Neuronal stem cell (in vitro differentiated cells): ENCODE data around the gene APOBEC3F.
A peak's percentile ranks its signal among the peaks of the same experiment; 100 is the strongest.
"Not testable (repeated sequence)": the region's sequence is repeated elsewhere in the genome, so short reads cannot be mapped to it uniquely, and the experiment has no call there.

Experiments used
- DNase-seq: peaks from one replicate; pipeline ENCODE4 v3.0.0-alpha.2; 2013; ENCODE audit warnings: low spot score
- H2AFZ ChIP-seq: one replicate; pipeline ENCODE4 v1.6.1; 2013; ENCODE audit warnings: mild to moderate bottlenecking, low read length, inconsistent platforms
- H2AK5ac ChIP-seq: 2 replicates; pipeline ENCODE4 v1.6.1; 2013; ENCODE audit warnings: low read depth, mild to moderate bottlenecking, inconsistent platforms, low read length, moderate library complexity, mixed read lengths
- H2BK120ac ChIP-seq: 2 replicates; pipeline ENCODE4 v1.6.1; 2013; ENCODE audit warnings: low read depth, mild to moderate bottlenecking, inconsistent platforms, low read length, moderate library complexity, mixed read lengths
- H2BK12ac ChIP-seq: one replicate; pipeline ENCODE4 v1.6.1; 2013; ENCODE audit warnings: low read length, inconsistent platforms
- H2BK15ac ChIP-seq: 2 replicates; pipeline ENCODE4 v1.6.1; 2013; ENCODE audit warnings: mild to moderate bottlenecking, low read length, inconsistent platforms, mixed read lengths
- H2BK5ac ChIP-seq: one replicate; pipeline ENCODE4 v1.6.1; 2013; ENCODE audit warnings: inconsistent platforms, mild to moderate bottlenecking, low read length, moderate library complexity
- H3K14ac ChIP-seq: one replicate; pipeline ENCODE4 v1.6.1; 2013; ENCODE audit warnings: low read length, inconsistent platforms
- H3K18ac ChIP-seq: 2 replicates; pipeline ENCODE4 v1.6.1; 2013; ENCODE audit warnings: low read length, inconsistent platforms
- H3K23ac ChIP-seq: 2 replicates; pipeline ENCODE4 v1.6.1; 2013; ENCODE audit warnings: low read depth, mild to moderate bottlenecking, mixed read lengths, low read length, inconsistent platforms; ENCODE audit not compliant: poor library complexity
- H3K27ac ChIP-seq: replicated peaks from 3 replicates; pipeline ENCODE4 v1.5.1; 2013; ENCODE audit warnings: low read length, inconsistent platforms
- H3K27me3 ChIP-seq, 3 experiments: 2 replicates each; pipeline ENCODE4 v1.6.1; 2013; ENCODE audit warnings: low read length in 3 of 3, mild to moderate bottlenecking in 2 of 3, inconsistent platforms in 1 of 3, low read depth in 1 of 3, mixed read lengths in 1 of 3, moderate library complexity in 1 of 3; ENCODE audit not compliant: control insufficient read depth in 3 of 3, insufficient read depth in 3 of 3
- H3K36me3 ChIP-seq, 2 donors: replicated peaks in 1 of 2; 2 replicates each; pipeline ENCODE4 v1.6.1; 2013; ENCODE audit warnings: low read length in 2 of 2; ENCODE audit not compliant: control insufficient read depth in 2 of 2, insufficient read depth in 2 of 2
- H3K4ac ChIP-seq: 2 replicates; pipeline ENCODE4 v1.6.1; 2013; ENCODE audit warnings: inconsistent platforms, mild to moderate bottlenecking, low read length, moderate library complexity
- H3K4me1 ChIP-seq, 2 donors: 1 replicate in 1 of 2; 2 replicates in 1 of 2; pipeline ENCODE4 v1.6.1; 2013; ENCODE audit warnings: low read length in 2 of 2, low read depth in 1 of 2; ENCODE audit not compliant: control insufficient read depth in 2 of 2, insufficient read depth in 1 of 2
- H3K4me2 ChIP-seq: one replicate; pipeline ENCODE4 v1.6.1; 2013; ENCODE audit warnings: mild to moderate bottlenecking, low read length, inconsistent platforms; ENCODE audit not compliant: insufficient read depth, poor library complexity, severe bottlenecking
- H3K4me3 ChIP-seq, 2 donors: 2 replicates each; pipeline ENCODE4 v1.5.1; 2013; ENCODE audit warnings: low read length in 2 of 2, mild to moderate bottlenecking in 2 of 2, inconsistent platforms in 1 of 2, moderate library complexity in 1 of 2
- H3K79me1 ChIP-seq: one replicate; pipeline ENCODE4 v1.6.1; 2013; ENCODE audit warnings: low read depth, mild to moderate bottlenecking, inconsistent platforms, low read length, moderate library complexity
- H3K9ac ChIP-seq: one replicate; pipeline ENCODE4 v1.6.1; 2013; ENCODE audit warnings: mild to moderate bottlenecking, low read depth, low read length, inconsistent platforms; ENCODE audit not compliant: poor library complexity
- H3K9me3 ChIP-seq, 2 donors: replicated peaks in 1 of 2; 2 replicates each; pipeline versions ENCODE3 to v1.6.1; 2013; ENCODE audit warnings: low read length in 2 of 2, mild to moderate bottlenecking in 2 of 2, inconsistent platforms in 1 of 2, low read depth in 1 of 2, mixed read lengths in 1 of 2, moderate library complexity in 1 of 2; ENCODE audit not compliant: control insufficient read depth in 2 of 2, insufficient read depth in 1 of 2
- H4K8ac ChIP-seq: one replicate; pipeline ENCODE4 v1.6.1; 2013; ENCODE audit warnings: low read depth, mild to moderate bottlenecking, inconsistent platforms, low read length, moderate library complexity
- H4K91ac ChIP-seq: one replicate; pipeline ENCODE4 v1.6.1; 2013; ENCODE audit warnings: low read length, low read depth, mild to moderate bottlenecking, inconsistent platforms; ENCODE audit not compliant: poor library complexity
- WGBS, 2 donors: extraction: QIAGEN DNeasy Blood & Tissue Kit; methylation state at CpG; one replicate each; pipeline ENCODE4 v1.1.7; 2013; ENCODE audit warnings: missing lambda C conversion rate in 2 of 2, mixed read lengths in 1 of 2; ENCODE audit not compliant: insufficient read length in 2 of 2, insufficient replicate concordance in 1 of 2; ENCODE audit errors: extremely low coverage in 2 of 2; 5-methylcytosine and 5-hydroxymethylcytosine counted together

APOBEC3F gene

DNA sequence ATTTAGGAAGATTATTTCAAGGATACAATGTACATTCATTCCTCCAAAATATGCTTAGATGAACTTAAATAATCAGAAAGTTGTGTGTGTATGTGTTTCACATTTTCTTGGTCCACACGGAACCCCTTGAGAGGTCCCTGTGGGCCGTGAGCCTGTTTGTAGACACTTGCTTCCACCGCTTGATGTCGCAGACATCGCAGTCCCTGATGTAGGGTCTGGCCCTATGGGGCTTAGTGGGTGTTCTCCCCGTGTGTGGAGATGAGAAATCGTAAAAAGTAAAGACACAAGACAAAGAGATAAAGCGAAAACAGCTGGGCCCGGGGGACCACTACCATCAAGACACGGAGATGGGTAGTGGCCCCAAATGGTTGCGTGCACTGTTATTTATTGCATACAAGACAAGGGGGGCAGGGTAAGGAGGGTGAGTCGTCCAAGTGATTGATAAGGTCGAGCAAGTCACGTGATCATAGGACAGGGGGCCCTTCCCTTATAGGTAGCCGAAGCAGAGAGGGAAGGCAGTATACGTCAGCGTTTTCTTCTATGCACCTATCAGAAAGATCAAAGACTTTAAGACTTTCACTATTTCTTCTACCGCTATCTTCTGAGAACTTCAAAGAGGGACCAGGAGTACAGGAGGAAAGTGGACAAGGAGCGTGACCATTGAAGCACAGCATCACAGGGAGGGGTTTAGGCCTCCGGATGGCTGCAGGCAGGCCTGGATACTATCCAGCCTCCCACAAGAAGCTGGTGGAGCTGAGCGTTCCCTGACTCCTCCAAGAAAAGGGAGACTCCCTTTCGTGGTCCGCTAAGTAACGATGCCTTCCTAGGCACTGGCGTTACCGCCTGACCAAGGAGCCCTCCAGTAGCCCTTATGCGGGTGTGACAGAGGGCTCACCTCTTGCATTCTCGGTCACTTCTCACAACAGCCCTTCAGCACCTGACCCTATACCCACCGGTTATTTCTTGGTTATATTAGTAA lies 27.8 kb upstream of the APOBEC3F start:
- H3K4me3 ChIP-seq: no peak overlapping the region
- H2BK5ac ChIP-seq: no peak overlapping the region
- no peak overlapping the region for H3K27ac ChIP-seq
- peak overlapping the region; percentile 75 for H2AK5ac ChIP-seq
- no peak overlapping the region for H2BK15ac ChIP-seq
- no peaks in the 10 kb centered on the region for H3K27me3 ChIP-seq
- H3K4me2 ChIP-seq: no peak overlapping the region
- no peak overlapping the region for H2BK120ac ChIP-seq
- H3K14ac ChIP-seq: no peak overlapping the region
- no peak for DNase-seq
- H3K4ac ChIP-seq: no peak overlapping the region
- no peaks in the 10 kb centered on the region for H3K79me1 ChIP-seq
- no peak overlapping the region for H3K23ac ChIP-seq
- no CpG with 5 or more reads among the region's 29 CpGs for WGBS, 2 donors
- H3K4me1 ChIP-seq: peaks cover 18 to 21% of the 10 kb centered on the region in 2 donors
- H2BK12ac ChIP-seq: peak overlapping the region; percentile 73
- no peak overlapping the region for H4K8ac ChIP-seq
- no peaks in the 10 kb centered on the region for H3K36me3 ChIP-seq
- H3K9me3 ChIP-seq: no peaks in the 10 kb centered on the region
- peak overlapping the region; percentile 38 for H3K18ac ChIP-seq
- no peak overlapping the region for H2AFZ ChIP-seq
- no peak overlapping the region for H3K9ac ChIP-seq
- H4K91ac ChIP-seq: no peak overlapping the region

DNA sequence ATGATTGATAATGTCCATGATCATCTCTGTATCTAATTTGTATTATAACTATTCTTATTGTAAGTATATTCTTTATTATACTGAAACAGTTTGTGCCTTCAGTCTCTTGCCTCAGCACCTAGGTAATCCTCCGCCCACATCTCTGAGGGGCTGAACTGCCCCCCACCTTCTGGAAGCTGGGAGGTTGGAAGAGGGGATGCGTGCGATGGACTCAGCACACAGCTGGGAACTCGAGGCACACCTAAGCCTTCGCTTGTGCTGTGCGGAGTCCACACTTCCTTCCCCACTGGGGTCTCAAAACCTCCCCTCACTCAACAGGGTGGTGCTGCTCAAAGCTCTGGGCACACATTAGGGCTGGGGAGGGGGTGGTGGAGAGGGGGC lies 27.1 kb upstream of the APOBEC3F start:
- H3K4ac ChIP-seq, H3K23ac ChIP-seq, H2AK5ac ChIP-seq, H3K4me2 ChIP-seq, H3K9ac ChIP-seq, H2BK5ac ChIP-seq, H3K9me3 ChIP-seq, H3K36me3 ChIP-seq, H3K79me1 ChIP-seq, DNase-seq, H2BK120ac ChIP-seq, H4K8ac ChIP-seq, H4K91ac ChIP-seq, H3K27me3 ChIP-seq: not testable (repeated sequence)
- no CpG with 5 or more reads among the region's 6 CpGs for WGBS, 2 donors
- H3K18ac ChIP-seq: peak overlapping the region; percentile 96
- peaks cover 20 to 21% of the 10 kb centered on the region in 2 donors for H3K4me1 ChIP-seq
- peak overlapping the region; percentile 17 for H3K27ac ChIP-seq
- H3K14ac ChIP-seq: peak overlapping the region; percentile 21
- peak overlapping the region in 1 of 2 donors; percentile 54 for H3K4me3 ChIP-seq
- H2AFZ ChIP-seq: peak overlapping the region; percentile 87
- H2BK12ac ChIP-seq: peak overlapping the region; percentile 84
- peak overlapping the region; percentile 94 for H2BK15ac ChIP-seq

DNA sequence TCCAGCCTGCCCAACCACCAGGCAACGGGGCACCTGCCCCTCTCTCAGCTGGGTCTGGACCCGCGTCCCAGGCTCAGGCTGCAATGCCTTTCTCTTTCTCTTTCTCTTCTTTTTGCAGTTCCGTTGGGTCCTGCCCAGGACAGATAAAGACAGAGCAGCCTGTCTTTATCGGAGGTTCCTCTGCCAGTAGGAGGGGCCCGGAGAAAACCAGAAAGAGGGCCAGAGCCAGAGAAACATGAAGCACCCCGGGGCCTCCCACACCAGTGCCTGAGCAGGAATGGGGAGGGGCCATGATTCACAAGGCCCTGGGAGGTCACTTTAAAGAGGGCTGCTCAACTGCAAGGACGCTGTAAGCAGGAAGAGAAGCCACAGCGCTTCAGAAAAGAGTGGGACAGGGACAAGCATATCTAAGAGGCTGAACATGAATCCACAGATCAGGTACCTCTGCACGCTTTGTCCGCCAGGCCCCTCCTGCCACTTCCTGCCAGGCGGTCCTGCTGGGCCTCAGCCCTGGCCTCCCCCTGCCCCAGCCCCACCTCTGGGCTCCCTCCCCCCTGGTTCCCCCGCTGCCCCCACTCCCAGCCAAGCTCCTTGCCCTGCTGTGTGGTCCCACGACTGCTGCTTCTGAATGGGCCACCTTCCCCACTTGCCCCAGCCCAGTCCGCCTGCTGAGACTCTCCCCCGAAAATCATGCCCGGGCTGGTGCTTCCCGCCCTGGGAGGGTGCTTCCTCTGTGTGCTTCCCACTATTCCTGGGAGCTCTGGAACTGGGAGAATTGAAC lies 26.5 kb upstream of the APOBEC3F start, which contains the start of gene APOBEC3C:
Gene APOBEC3C, plus strand, starts transcription at position 316 of the 781 bp plus-strand sequence. Its CDS starts 106 bp downstream, at position 422.
- no peaks in the 10 kb centered on the region for H3K79me1 ChIP-seq
- peak within 1 kb of the TSS; percentile 32 for H3K27ac ChIP-seq
- peak within 1 kb of the TSS; percentile 49 for H3K4me2 ChIP-seq
- peak within 1 kb of the TSS; percentile 84 for H2BK12ac ChIP-seq
- H3K4ac ChIP-seq: no peak within 1 kb of the TSS
- H3K4me3 ChIP-seq: peak within 1 kb of the TSS; percentile 8 to 54
- H3K27me3 ChIP-seq: no peaks in the 10 kb centered on the region
- no CpG with 5 or more reads among the region's 18 CpGs for WGBS, 2 donors
- H3K36me3 ChIP-seq: no peaks in the 10 kb centered on the region
- H3K4me1 ChIP-seq: peaks cover 20 to 21% of the 10 kb centered on the region in 2 donors
- H3K23ac ChIP-seq: peak within 1 kb of the TSS; percentile 85
- H2BK5ac ChIP-seq: peak within 1 kb of the TSS; percentile 71
- peak; percentile 41 for DNase-seq
- H4K8ac ChIP-seq: no peak within 1 kb of the TSS
- H3K18ac ChIP-seq: peak within 1 kb of the TSS; percentile 96
- peak within 1 kb of the TSS; percentile 91 for H2AK5ac ChIP-seq
- peak within 1 kb of the TSS; percentile 63 for H3K9ac ChIP-seq
- peak within 1 kb of the TSS; percentile 97 for H2BK15ac ChIP-seq
- no peaks in the 10 kb centered on the region for H3K9me3 ChIP-seq
- peak within 1 kb of the TSS; percentile 75 for H3K14ac ChIP-seq
- H2AFZ ChIP-seq: peak within 1 kb of the TSS; percentile 87
- peak within 1 kb of the TSS; percentile 47 for H2BK120ac ChIP-seq
- no peak within 1 kb of the TSS for H4K91ac ChIP-seq
